ENCODE measurements around the gene SLC4A1AP. TPM values are rescaled to one million over a fixed set of nuclear protein-coding genes. Genes with fewer than 3 reads are reported as not detected.
"Not testable (repeated sequence)": the region's sequence is repeated elsewhere in the genome, so short reads cannot be mapped to it uniquely, and the experiment has no call there.

SLC4A1AP gene
- total RNA-seq, 2 donors from 2014 or later = 16.1 to 17.1 TPM

- H3K27ac ChIP-seq = no peak overlapping the region
- H3K9ac ChIP-seq (ENCODE audit: low read depth in 2 of 2, low read length in 2 of 2) = no peak overlapping the region
- intact Hi-C loops (cut with DNase I) = no loop called here
- no peaks in the 10 kb centered on the region for H3K9me3 ChIP-seq
- DNase-seq = peak; percentile 92
- H3K36me3 ChIP-seq = peaks cover 14% of the 10 kb centered on the region
- H3K27me3 ChIP-seq = no peaks in the 10 kb centered on the region
- TF ChIP-seq CTCF (IDR thresholded peaks at IDR 0.05) = peak; percentile 97
- no peak overlapping the region for H3K4me3 ChIP-seq
- no peaks in the 10 kb centered on the region for H3K4me1 ChIP-seq
These were observed 19.8 kb downstream of the SLC4A1AP start for GRCh38 chr2:27683390-27684071.

- intact Hi-C loops (cut with DNase I); H3K27me3 ChIP-seq; H3K9ac ChIP-seq (ENCODE audit: low read depth in 2 of 2, low read length in 2 of 2); H3K4me3 ChIP-seq; H3K9me3 ChIP-seq; DNase-seq; H3K27ac ChIP-seq; H3K4me1 ChIP-seq: not testable (repeated sequence)
- H3K36me3 ChIP-seq = peaks cover 14% of the 10 kb centered on the region
These were observed 21.3 kb downstream of the SLC4A1AP start for GRCh38 chr2:27685006-27685405.

- H3K4me1 ChIP-seq = no peaks in the 10 kb centered on the region
- no peak overlapping the region for H3K27ac ChIP-seq
- intact Hi-C loops (cut with DNase I) = no loop called here
These were observed 21.9 kb downstream of the SLC4A1AP start for GRCh38 chr2:27685577-27685976.

GRCh38 chr2:27687232-27687631 lies 23.5 kb downstream of the SLC4A1AP start:
- intact Hi-C loops (cut with DNase I) = no loop called here
- Histone ChIP-seq H3K9me3 (no peaks in the 10 kb centered on the region), H3K4me3 (no peak overlapping the region), H3K27ac (no peak overlapping the region), H3K27me3 (no peaks in the 10 kb centered on the region), H3K36me3 (peaks cover 14% of the 10 kb centered on the region), H3K9ac (ENCODE audit: low read depth in 2 of 2, low read length in 2 of 2) (no peak overlapping the region), H3K4me1 (no peaks in the 10 kb centered on the region)
- no peak for DNase-seq
- TF ChIP-seq CTCF (IDR thresholded peaks at IDR 0.05) = no peak

More at GRCh38 chr2:27685577-27685976, 21.9 kb downstream of the SLC4A1AP start:
- H3K9me3 ChIP-seq = no peaks in the 10 kb centered on the region
- no peak for TF ChIP-seq CTCF (IDR thresholded peaks at IDR 0.05)
- H3K36me3 ChIP-seq = peaks cover 14% of the 10 kb centered on the region
- no peak overlapping the region for H3K9ac ChIP-seq (ENCODE audit: low read depth in 2 of 2, low read length in 2 of 2)
- no peak for DNase-seq
- no peaks in the 10 kb centered on the region for H3K27me3 ChIP-seq
- no peak overlapping the region for H3K4me3 ChIP-seq

- DNase-seq = no peak
- Histone ChIP-seq H3K4me1 (no peaks in the 10 kb centered on the region), H3K36me3 (peaks cover 14% of the 10 kb centered on the region), H3K9ac (ENCODE audit: low read depth in 2 of 2, low read length in 2 of 2) (no peak overlapping the region), H3K9me3 (no peaks in the 10 kb centered on the region), H3K27me3 (no peaks in the 10 kb centered on the region), H3K4me3 (no peak overlapping the region), H3K27ac (no peak overlapping the region)
- TF ChIP-seq CTCF (IDR thresholded peaks at IDR 0.05) = no peak
- intact Hi-C loops (cut with DNase I) = no loop called here
These were observed 25.7 kb downstream of the SLC4A1AP start for GRCh38 chr2:27689424-27689823.

- no peak for TF ChIP-seq CTCF (IDR thresholded peaks at IDR 0.05)
- Histone ChIP-seq H3K27ac (no peak overlapping the region), H3K4me1 (no peaks in the 10 kb centered on the region), H3K36me3 (peaks cover 13% of the 10 kb centered on the region), H3K4me3 (no peak overlapping the region), H3K27me3 (no peaks in the 10 kb centered on the region), H3K9me3 (no peaks in the 10 kb centered on the region), H3K9ac (ENCODE audit: low read depth in 2 of 2, low read length in 2 of 2) (no peak overlapping the region)
- no peak for DNase-seq
- intact Hi-C loops (cut with DNase I) = no loop called here
These were observed 26.4 kb downstream of the SLC4A1AP start for GRCh38 chr2:27690052-27690451.

Measured in colonic mucosa (tissue), 4 donors.